ENCODE data around the gene TM6SF1.

The TM6SF1 gene

DNA sequence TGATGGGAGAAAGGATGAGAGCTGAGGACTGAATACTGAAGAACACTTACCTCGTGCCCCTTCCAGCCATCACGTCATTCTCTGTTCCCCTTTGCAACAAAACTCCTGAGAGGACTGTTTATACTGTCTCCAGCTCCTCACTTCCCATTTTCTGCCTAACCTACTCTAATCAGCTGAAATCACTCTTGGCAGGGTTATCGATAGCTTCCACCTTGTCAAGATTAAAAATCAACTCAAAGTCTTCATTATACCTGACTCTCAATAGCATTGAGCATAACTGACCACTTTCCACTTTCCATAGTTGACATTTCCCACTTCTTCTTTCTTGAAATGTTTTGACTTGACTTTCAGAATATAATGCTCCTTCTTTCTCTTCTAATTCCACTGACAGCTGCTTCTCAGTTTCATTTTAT lies 44.7 kb upstream of the TM6SF1 start:
- peaks cover 48% of the 10 kb centered on the region for H3K4me1 ChIP-seq (ENCODE audit: insufficient read depth, low read length, severe bottlenecking)
- H2AFZ ChIP-seq (ENCODE audit: low read length), result no peak overlapping the region
- H3K36me3 ChIP-seq (ENCODE audit: insufficient read depth, low read length), result peaks cover 49% of the 10 kb centered on the region
- H3K27ac ChIP-seq (ENCODE audit: low read depth, low read length, poor library complexity, severe bottlenecking), result peak overlapping the region; percentile 55
- H3K9me3 ChIP-seq (ENCODE audit: low read length), result no peaks in the 10 kb centered on the region
- H3K4me2 ChIP-seq (ENCODE audit: low read length), result peak overlapping the region; percentile 86
- H3F3A ChIP-seq (ENCODE audit: insufficient read depth, low read length), result no peaks in the 10 kb centered on the region; the same call in 1 of the 2 replicates
- no peaks in the 10 kb centered on the region for H3K27me3 ChIP-seq (ENCODE audit: insufficient read depth, low read length)
- peak overlapping the region; percentile 89 for H3K4me3 ChIP-seq (ENCODE audit: low read depth, low read length, poor library complexity, severe bottlenecking)
- no peaks in the 10 kb centered on the region for H4K20me1 ChIP-seq (ENCODE audit: insufficient read depth, low read length)
- H3K79me2 ChIP-seq (ENCODE audit: insufficient read depth, low read length), result peaks cover 88% of the 10 kb centered on the region
- TF ChIP-seq, protein P1, sequence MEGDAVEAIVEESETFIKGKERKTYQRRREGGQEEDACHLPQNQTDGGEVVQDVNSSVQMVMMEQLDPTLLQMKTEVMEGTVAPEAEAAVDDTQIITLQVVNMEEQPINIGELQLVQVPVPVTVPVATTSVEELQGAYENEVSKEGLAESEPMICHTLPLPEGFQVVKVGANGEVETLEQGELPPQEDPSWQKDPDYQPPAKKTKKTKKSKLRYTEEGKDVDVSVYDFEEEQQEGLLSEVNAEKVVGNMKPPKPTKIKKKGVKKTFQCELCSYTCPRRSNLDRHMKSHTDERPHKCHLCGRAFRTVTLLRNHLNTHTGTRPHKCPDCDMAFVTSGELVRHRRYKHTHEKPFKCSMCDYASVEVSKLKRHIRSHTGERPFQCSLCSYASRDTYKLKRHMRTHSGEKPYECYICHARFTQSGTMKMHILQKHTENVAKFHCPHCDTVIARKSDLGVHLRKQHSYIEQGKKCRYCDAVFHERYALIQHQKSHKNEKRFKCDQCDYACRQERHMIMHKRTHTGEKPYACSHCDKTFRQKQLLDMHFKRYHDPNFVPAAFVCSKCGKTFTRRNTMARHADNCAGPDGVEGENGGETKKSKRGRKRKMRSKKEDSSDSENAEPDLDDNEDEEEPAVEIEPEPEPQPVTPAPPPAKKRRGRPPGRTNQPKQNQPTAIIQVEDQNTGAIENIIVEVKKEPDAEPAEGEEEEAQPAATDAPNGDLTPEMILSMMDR (IDR thresholded peaks at IDR 0.05; ENCODE audit: low read length), result no peak
- TF ChIP-seq EZH2 (IDR thresholded peaks at IDR 0.05; ENCODE audit: borderline replicate concordance, low read length), result no peak
- H3K9ac ChIP-seq (ENCODE audit: low read length), result peak overlapping the region; percentile 15; the same call in 1 of the 2 replicates
- H3K9me2 ChIP-seq (ENCODE audit: low read depth, low read length), result no peaks in the 10 kb centered on the region

DNA sequence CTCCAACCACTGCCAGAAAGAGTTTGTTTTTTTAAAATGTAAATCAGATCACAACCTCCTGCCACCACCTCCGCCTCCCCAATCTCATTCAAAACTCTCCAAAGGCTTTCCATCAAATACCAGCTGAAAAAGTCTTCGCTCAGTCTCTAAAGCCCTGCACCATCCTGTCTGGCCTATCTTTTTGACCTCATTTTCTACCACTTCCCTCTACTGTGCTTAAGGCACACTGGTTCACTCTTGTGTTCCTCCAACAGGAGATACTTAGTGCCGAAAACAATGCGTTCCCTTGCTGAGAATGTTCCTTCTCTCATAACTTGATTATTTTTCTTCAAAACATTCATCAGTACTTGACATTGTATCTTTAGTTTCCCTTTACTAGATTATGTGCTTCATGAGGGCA lies 43.9 kb upstream of the TM6SF1 start:
- Histone ChIP-seq H4K20me1 (ENCODE audit: insufficient read depth, low read length) (no peaks in the 10 kb centered on the region), H3F3A (ENCODE audit: insufficient read depth, low read length) (peaks cover 6% of the 10 kb centered on the region; the same call in 1 of the 2 replicates), H3K27me3 (ENCODE audit: insufficient read depth, low read length) (no peaks in the 10 kb centered on the region), H3K9me3 (ENCODE audit: low read length) (no peaks in the 10 kb centered on the region), H3K4me2 (ENCODE audit: low read length) (peak overlapping the region; percentile 86), H3K27ac (ENCODE audit: low read depth, low read length, poor library complexity, severe bottlenecking) (peak overlapping the region; percentile 55), H2AFZ (ENCODE audit: low read length) (no peak overlapping the region), H3K36me3 (ENCODE audit: insufficient read depth, low read length) (peaks cover 46% of the 10 kb centered on the region), H3K79me2 (ENCODE audit: insufficient read depth, low read length) (peaks cover 82% of the 10 kb centered on the region), H3K4me3 (ENCODE audit: low read depth, low read length, poor library complexity, severe bottlenecking) (peak overlapping the region; percentile 89), H3K4me1 (ENCODE audit: insufficient read depth, low read length, severe bottlenecking) (peaks cover 52% of the 10 kb centered on the region), H3K9me2 (ENCODE audit: low read depth, low read length) (no peaks in the 10 kb centered on the region), H3K9ac (ENCODE audit: low read length) (peak overlapping the region; percentile 92; the same call in 1 of the 2 replicates)
- TF ChIP-seq, protein P1 (IDR thresholded peaks at IDR 0.05; ENCODE audit: low read length), result no peak
- no peak for TF ChIP-seq EZH2 (IDR thresholded peaks at IDR 0.05; ENCODE audit: borderline replicate concordance, low read length)

DNA sequence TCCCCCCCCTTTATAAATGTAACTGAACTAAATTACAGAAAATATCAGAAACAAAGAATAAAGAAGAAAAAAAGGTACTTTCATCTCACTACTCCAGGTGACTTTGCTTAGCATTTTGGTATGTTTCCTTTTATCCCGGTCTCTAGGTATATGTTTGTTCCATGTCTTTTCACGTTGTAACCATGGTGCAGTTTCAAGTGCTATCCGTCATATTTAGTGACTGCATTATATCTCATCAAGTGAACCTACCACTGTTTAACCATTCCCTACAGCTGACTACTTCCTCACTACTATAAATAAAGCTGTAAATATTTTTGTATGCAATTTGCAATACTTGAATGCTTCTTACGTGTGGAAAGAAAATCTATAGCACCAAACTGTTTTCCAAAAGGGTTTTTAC lies 42.6 kb upstream of the TM6SF1 start:
- H3K9ac ChIP-seq (ENCODE audit: low read length), result peak overlapping the region; percentile 92
- H3K9me3 ChIP-seq (ENCODE audit: low read length), result peaks cover 5% of the 10 kb centered on the region; the same call in 1 of the 2 replicates
- H3K27me3 ChIP-seq (ENCODE audit: insufficient read depth, low read length), result no peaks in the 10 kb centered on the region
- H2AFZ ChIP-seq (ENCODE audit: low read length), result no peak overlapping the region
- peak overlapping the region; percentile 89 for H3K4me3 ChIP-seq (ENCODE audit: low read depth, low read length, poor library complexity, severe bottlenecking)
- peaks cover 52% of the 10 kb centered on the region for H3K4me1 ChIP-seq (ENCODE audit: insufficient read depth, low read length, severe bottlenecking)
- peaks cover 69% of the 10 kb centered on the region for H3K79me2 ChIP-seq (ENCODE audit: insufficient read depth, low read length)
- H3K4me2 ChIP-seq (ENCODE audit: low read length), result peak overlapping the region; percentile 86
- H3K9me2 ChIP-seq (ENCODE audit: low read depth, low read length), result no peaks in the 10 kb centered on the region
- H3K27ac ChIP-seq (ENCODE audit: low read depth, low read length, poor library complexity, severe bottlenecking), result peak overlapping the region; percentile 67
- peaks cover 6% of the 10 kb centered on the region; the same call in 1 of the 2 replicates for H3F3A ChIP-seq (ENCODE audit: insufficient read depth, low read length)
- TF ChIP-seq, protein P1 (IDR thresholded peaks at IDR 0.05; ENCODE audit: low read length), result no peak
- TF ChIP-seq EZH2 (IDR thresholded peaks at IDR 0.05; ENCODE audit: borderline replicate concordance, low read length), result no peak
- no peaks in the 10 kb centered on the region for H4K20me1 ChIP-seq (ENCODE audit: insufficient read depth, low read length)
- peaks cover 41% of the 10 kb centered on the region for H3K36me3 ChIP-seq (ENCODE audit: insufficient read depth, low read length)
